Esophagus muscularis mucosa (tissue), 4 donors: Measurements from ENCODE around the gene PNPLA7. TPM values are rescaled to one million over a fixed set of nuclear protein-coding genes. Genes with fewer than 3 reads are reported as not detected.
"Not testable (repeated sequence)": the region's sequence is repeated elsewhere in the genome, so short reads cannot be mapped to it uniquely, and the experiment has no call there.

Experiments
- DNase-seq: peaks from one replicate; pipeline ENCODE4 v3.0.0-alpha.2; 2017; ENCODE audit errors: extremely low spot score
- H3K27ac ChIP-seq, 4 donors: fragments of 200-600 bp; sonication (generic); replicated peaks in 1 of 4; 1 replicate in 3 of 4; 2 replicates in 1 of 4; pipeline ENCODE4 v1.5.1; 2016 to 2019; ENCODE audit warnings: mild to moderate bottlenecking in 1 of 4
- H3K27me3 ChIP-seq, 4 donors: fragments of 200-600 bp; sonication (generic); one replicate each; pipeline versions ENCODE4 v1.5.1 to v1.6.0; 2016 to 2019
- H3K36me3 ChIP-seq, 4 donors: fragments of 200-600 bp; sonication (generic); one replicate each; pipeline ENCODE4 v1.5.1; 2016 to 2019
- H3K4me1 ChIP-seq, 4 donors: fragments of 200-600 bp; sonication (generic); one replicate each; pipeline ENCODE4 v1.5.1; 2016 to 2019
- H3K4me3 ChIP-seq, 4 donors: fragments of 200-600 bp; sonication (generic); 1 replicate in 2 of 4; 2 replicates in 2 of 4; pipeline ENCODE4 v1.5.1; 2016 to 2019; ENCODE audit warnings: mild to moderate bottlenecking in 4 of 4, moderate library complexity in 1 of 4
- H3K9me3 ChIP-seq, 4 donors: fragments of 200-600 bp; sonication (generic); 1 replicate in 3 of 4; 2 replicates in 1 of 4; pipeline ENCODE4 v1.5.1; 2016 to 2019
- CTCF ChIP-seq, 3 experiments: fragments of 200-600 bp in 2 of 3; fragments of 450-650 bp in 1 of 3; sonication (generic) in 2 of 3; IDR thresholded peaks; one replicate each; pipeline ENCODE4 v1.5.1; 2017 to 2019; ENCODE audit warnings: antibody characterized with exemption in 3 of 3, mild to moderate bottlenecking in 2 of 3, moderate library complexity in 1 of 3
- EP300 ChIP-seq: sonication (generic); formaldehyde crosslinking; IDR thresholded peaks from one replicate; pipeline ENCODE4 v1.6.1; 2017; ENCODE audit warnings: antibody characterized with exemption
- POLR2A ChIP-seq: fragments of 450-650 bp; IDR thresholded peaks from one replicate; pipeline ENCODE4 v1.6.1; 2017; ENCODE audit warnings: antibody characterized with exemption, moderate library complexity, mild to moderate bottlenecking, low read depth
- POLR2AphosphoS5 ChIP-seq, 2 donors: sonication (generic); formaldehyde crosslinking; IDR thresholded peaks; one replicate each; pipeline ENCODE4 v1.6.1; 2017; ENCODE audit warnings: antibody characterized with exemption in 2 of 2
- WGBS: methylation state at CpG from one replicate; pipeline ENCODE4 v1.1.5; 2018; 5-methylcytosine and 5-hydroxymethylcytosine counted together
- intact Hi-C: fragments of 100-400 bp; cut with DNase I; formaldehyde crosslinking; loops from one replicate; pipeline ENCODE4 v1.15.1; 2023
- total RNA-seq, 4 donors: library from RNA; depleted of rRNA; stranded (reverse); fragments of >200 nt; gene quantifications; one replicate each; pipeline versions ENCODE4 v1.1.0 to v1.2.1, GENCODE V29; 2016

PNPLA7 gene
- total RNA-seq, 4 donors from 2014 or later: 3.0 to 6.2 (median 4.0) TPM

- Histone ChIP-seq H3K27ac (no peak overlapping the region), H3K4me3 (no peak overlapping the region), H3K36me3 (peaks cover 0 to 27% (median 10%) of the 10 kb centered on the region in 4 donors), H3K27me3 (no peaks in the 10 kb centered on the region), H3K4me1 (no peaks in the 10 kb centered on the region), H3K9me3 (no peaks in the 10 kb centered on the region)
- DNase-seq: no peak
- TF ChIP-seq EP300 (no peak), CTCF (IDR thresholded peaks at IDR 0.05) (no peak), POLR2AphosphoS5 (IDR thresholded peaks at IDR 0.05) (no peak), POLR2A (no peak)
- WGBS: 93% methylated on average over 5 of the region's 10 CpGs
- intact Hi-C loops: no loop called here
Observed at GRCh38 chr9:137516144-137516917, 33.9 kb downstream of the PNPLA7 start.

GRCh38 chr9:137515338-137515724 is 34.9 kb downstream of the PNPLA7 start:
- Histone ChIP-seq H3K27ac (no peak overlapping the region), H3K4me1 (no peaks in the 10 kb centered on the region), H3K4me3 (no peak overlapping the region), H3K27me3 (no peaks in the 10 kb centered on the region), H3K9me3 (no peaks in the 10 kb centered on the region), H3K36me3 (peaks cover 0 to 20% (median 7%) of the 10 kb centered on the region in 4 donors)
- DNase-seq: no peak
- intact Hi-C loops: no loop called here
- 84% methylated on average over 23 of the region's 23 CpGs for WGBS
- TF ChIP-seq EP300: no peak
- TF ChIP-seq POLR2A: no peak
- TF ChIP-seq CTCF (IDR thresholded peaks at IDR 0.05): no peak
- no peak for TF ChIP-seq POLR2AphosphoS5 (IDR thresholded peaks at IDR 0.05)

GRCh38 chr9:137514691-137515337 is 35.4 kb downstream of the PNPLA7 start:
- Histone ChIP-seq H3K4me3 (no peak overlapping the region), H3K27me3 (no peaks in the 10 kb centered on the region), H3K9me3 (no peaks in the 10 kb centered on the region), H3K27ac (no peak overlapping the region), H3K4me1 (no peaks in the 10 kb centered on the region), H3K36me3 (peaks cover 0 to 19% (median 7%) of the 10 kb centered on the region in 4 donors)
- TF ChIP-seq POLR2AphosphoS5 (IDR thresholded peaks at IDR 0.05): no peak
- TF ChIP-seq EP300: no peak
- no peak for TF ChIP-seq CTCF (IDR thresholded peaks at IDR 0.05)
- TF ChIP-seq POLR2A: no peak
- 80% methylated on average over 4 of the region's 30 CpGs for WGBS
- intact Hi-C loops: no loop called here
- no peak for DNase-seq

GRCh38 chr9:137513801-137514570 is 36.2 kb downstream of the PNPLA7 start:
- WGBS: 83% methylated on average over 25 of the region's 42 CpGs
- H3K4me3 ChIP-seq, H3K27ac ChIP-seq, H3K4me1 ChIP-seq, DNase-seq, intact Hi-C loops, H3K9me3 ChIP-seq, H3K27me3 ChIP-seq: not testable (repeated sequence)
- peaks cover 0 to 21% (median 4%) of the 10 kb centered on the region in 4 donors for H3K36me3 ChIP-seq

GRCh38 chr9:137513136-137513535 is 37.1 kb downstream of the PNPLA7 start:
- intact Hi-C loops, DNase-seq, H3K9me3 ChIP-seq, H3K4me1 ChIP-seq, H3K27me3 ChIP-seq, H3K4me3 ChIP-seq, H3K27ac ChIP-seq: not testable (repeated sequence)
- 91% methylated on average over 5 of the region's 5 CpGs for WGBS
- peaks cover 0 to 21% (median 4%) of the 10 kb centered on the region in 4 donors for H3K36me3 ChIP-seq
